Measurements from ENCODE around the gene SLC1A2. TPM values are rescaled to one million over a fixed set of nuclear protein-coding genes. Genes with fewer than 3 reads are reported as not detected.

Gene SLC1A2
- total and polyA plus RNA-seq, 4 donors = 0.35 to 17.0 (median 1.1) TPM

DNA sequence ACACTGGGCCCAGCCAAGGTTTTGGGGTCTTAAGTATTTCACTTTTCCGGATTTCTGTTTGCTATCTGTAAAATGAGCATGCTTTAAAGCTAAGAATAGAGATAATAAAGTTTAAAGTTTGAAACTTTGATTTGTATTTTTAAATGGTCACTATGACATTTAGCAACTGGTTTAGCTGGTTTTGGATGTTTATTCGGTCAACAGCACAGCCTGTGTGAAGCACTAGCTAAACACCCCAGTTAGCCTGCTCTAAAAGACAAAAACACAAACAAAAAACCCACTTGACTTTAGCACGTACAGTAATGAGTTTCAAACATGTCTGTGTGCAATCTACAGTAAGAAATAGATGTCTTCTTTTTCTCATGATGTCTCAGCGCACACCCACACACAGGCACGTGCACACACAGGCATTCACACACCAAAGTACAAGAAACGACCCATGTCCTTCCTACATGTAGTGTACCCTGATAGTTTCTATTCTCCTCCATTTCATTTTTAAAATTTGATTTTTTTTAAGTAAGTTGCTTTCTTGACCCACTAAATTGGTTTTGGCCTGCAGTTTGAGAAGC is 29.4 kb downstream of the SLC1A2 start:
- Histone ChIP-seq H3K27me3 (ENCODE audit: control insufficient read depth in 3 of 3, insufficient read depth in 3 of 3, low read length in 2 of 3) (no peaks in the 10 kb centered on the region), H3K4me3 (no peak overlapping the region), H3K27ac (ENCODE audit: low read depth in 1 of 2, low read length in 1 of 2) (peak overlapping the region in 1 of 2 donors; percentile 40), H3K9ac (ENCODE audit: insufficient read depth in 1 of 2, low read length in 2 of 2) (no peak overlapping the region), H3K9me3 (ENCODE audit: control insufficient read depth in 4 of 4, insufficient read depth in 3 of 4, low read length in 3 of 4) (no peaks in the 10 kb centered on the region), H3K4me1 (ENCODE audit: control insufficient read depth in 5 of 5, insufficient read depth in 5 of 5, low read length in 5 of 5) (peaks cover 0 to 5% (median 0%) of the 10 kb centered on the region in 5 donors), H3K36me3 (ENCODE audit: control insufficient read depth in 4 of 4, insufficient read depth in 4 of 4, low read length in 4 of 4) (no peaks in the 10 kb centered on the region)
- WGBS, 2 donors = 65 to 79% methylated on average over 6 of the region's 6 CpGs
- TF ChIP-seq CTCF (IDR thresholded peaks at IDR 0.05; ENCODE audit: control extremely low read depth, extremely low read depth) = no peak
- no peak for ATAC-seq (ENCODE audit: insufficient read depth, low FRiP score)
- DNase-seq = peak in 2 of 3 donors; percentile 34 to 55

DNA sequence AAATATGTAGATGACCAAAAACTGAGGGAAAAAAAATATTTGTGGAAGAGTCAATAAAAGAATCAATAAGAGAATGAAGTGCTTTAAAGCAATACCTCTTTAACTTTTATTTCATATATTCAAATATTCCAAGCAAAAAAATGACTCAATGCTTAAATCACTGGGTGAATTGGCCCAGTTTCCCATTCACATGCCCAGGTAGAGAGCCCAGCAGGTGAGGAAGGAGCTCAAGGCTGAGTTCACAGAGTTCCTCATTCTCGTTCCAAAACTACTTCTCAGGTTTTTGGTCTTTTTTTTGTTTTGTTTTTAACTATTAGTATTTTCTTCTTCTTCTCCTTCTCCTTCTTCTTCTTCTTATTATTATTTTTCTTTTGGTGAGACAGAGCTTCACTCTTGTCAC is 30.2 kb downstream of the SLC1A2 start:
- H3K9ac ChIP-seq (ENCODE audit: insufficient read depth in 1 of 2, low read length in 2 of 2) = no peak overlapping the region

DNA sequence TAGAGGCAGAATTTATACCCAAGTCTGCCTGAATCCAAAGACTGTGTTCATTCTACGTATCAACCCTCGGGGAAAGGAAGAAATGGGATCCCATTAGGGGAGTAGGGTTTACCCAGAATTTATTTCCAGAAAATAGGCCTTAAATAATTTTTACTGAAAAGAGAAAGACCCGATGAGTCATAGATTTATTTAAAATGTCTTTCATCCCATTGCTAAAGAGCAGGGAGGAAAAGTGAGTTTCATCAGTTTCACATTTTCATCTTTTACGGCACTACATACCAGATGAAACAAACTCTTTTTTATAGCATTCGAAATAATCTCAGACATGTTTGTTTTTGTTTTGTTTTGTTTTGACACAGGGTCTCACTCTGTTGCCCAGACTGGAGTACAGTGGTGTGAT is 31.3 kb downstream of the SLC1A2 start:
- ATAC-seq (ENCODE audit: insufficient read depth, low FRiP score) (no peak), DNase-seq (no peak)
- 91 to 93% methylated on average over 5 of the region's 5 CpGs for WGBS, 2 donors
- Histone ChIP-seq H3K36me3 (ENCODE audit: control insufficient read depth in 4 of 4, insufficient read depth in 4 of 4, low read length in 4 of 4) (no peaks in the 10 kb centered on the region), H3K4me3 (no peak overlapping the region), H3K9me3 (ENCODE audit: control insufficient read depth in 4 of 4, insufficient read depth in 3 of 4, low read length in 3 of 4) (no peaks in the 10 kb centered on the region), H3K4me1 (ENCODE audit: control insufficient read depth in 5 of 5, insufficient read depth in 5 of 5, low read length in 5 of 5) (peaks cover 0 to 5% (median 0%) of the 10 kb centered on the region in 5 donors), H3K9ac (ENCODE audit: insufficient read depth in 1 of 2, low read length in 2 of 2) (no peak overlapping the region), H3K27me3 (ENCODE audit: control insufficient read depth in 3 of 3, insufficient read depth in 3 of 3, low read length in 2 of 3) (no peaks in the 10 kb centered on the region), H3K27ac (ENCODE audit: low read depth in 1 of 2, low read length in 1 of 2) (no peak overlapping the region)
- TF ChIP-seq CTCF (IDR thresholded peaks at IDR 0.05; ENCODE audit: control extremely low read depth, extremely low read depth) = no peak

More for the DNA sequence above, 30.2 kb downstream of the SLC1A2 start:
- no peak overlapping the region for H3K4me3 ChIP-seq
- H3K4me1 ChIP-seq (ENCODE audit: control insufficient read depth in 5 of 5, insufficient read depth in 5 of 5, low read length in 5 of 5) = peaks cover 0 to 5% (median 0%) of the 10 kb centered on the region in 5 donors
- ATAC-seq (ENCODE audit: insufficient read depth, low FRiP score) (no peak), DNase-seq (no peak)
- H3K27me3 ChIP-seq (ENCODE audit: control insufficient read depth in 3 of 3, insufficient read depth in 3 of 3, low read length in 2 of 3) = no peaks in the 10 kb centered on the region
- no peak for TF ChIP-seq CTCF (IDR thresholded peaks at IDR 0.05; ENCODE audit: control extremely low read depth, extremely low read depth)
- no peaks in the 10 kb centered on the region for H3K9me3 ChIP-seq (ENCODE audit: control insufficient read depth in 4 of 4, insufficient read depth in 3 of 4, low read length in 3 of 4)
- WGBS, 2 donors = 58 to 61% methylated on average over 1 of the region's 1 CpG
- H3K27ac ChIP-seq (ENCODE audit: low read depth in 1 of 2, low read length in 1 of 2) = no peak overlapping the region
- H3K36me3 ChIP-seq (ENCODE audit: control insufficient read depth in 4 of 4, insufficient read depth in 4 of 4, low read length in 4 of 4) = no peaks in the 10 kb centered on the region

All from lung (tissue), 12 donors.